Renal cortex interstitium (tissue), 11 donors: ENCODE measurements around the gene SFPQ. TPM values are rescaled to one million over a fixed set of nuclear protein-coding genes. Genes with fewer than 3 reads are reported as not detected.
"Not testable (repeated sequence)": the region's sequence is repeated elsewhere in the genome, so short reads cannot be mapped to it uniquely, and the experiment has no call there.

ENCODE experiments used
- DNase-seq, 11 donors: peaks; one replicate each; pipeline ENCODE4 v3.0.0-alpha.2; 2013; ENCODE audit warnings: low read depth in 9 of 11, low spot score in 4 of 11; ENCODE audit errors: extremely low read depth in 1 of 11
- polyA plus RNA-seq, 3 donors: library from polyadenylated mRNA; unstranded; fragments of 120-200 nt; gene quantifications; one replicate each; pipeline ENCODE4 v1.2.1, GENCODE V29; 2013; ENCODE audit not compliant: insufficient read length in 3 of 3

Gene SFPQ
- polyA plus RNA-seq, 3 donors = 682 to 883 (median 807) TPM

GRCh38 chr1:35177237-35177786 lies 15.6 kb downstream of the SFPQ start:
- DNase-seq = no peak

DNA sequence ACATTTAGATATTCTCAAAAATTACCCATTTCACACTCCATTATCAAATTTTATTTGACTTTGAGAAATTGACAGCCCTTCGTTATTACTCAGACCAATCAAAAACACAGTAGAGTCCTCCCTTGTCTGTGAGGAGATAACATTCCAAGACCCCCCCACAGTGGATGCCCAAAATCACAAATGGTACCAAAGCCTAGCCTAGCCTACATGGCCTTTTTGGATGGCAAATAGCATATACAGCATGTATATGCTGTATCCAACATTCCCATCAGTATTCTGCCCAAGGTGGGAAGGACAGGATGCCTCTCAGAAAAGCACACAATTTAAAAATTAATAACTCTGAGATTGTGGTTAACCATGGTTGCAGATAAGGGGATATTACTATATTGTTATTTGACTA lies 17.3 kb downstream of the SFPQ start:
- no peak for DNase-seq

DNA sequence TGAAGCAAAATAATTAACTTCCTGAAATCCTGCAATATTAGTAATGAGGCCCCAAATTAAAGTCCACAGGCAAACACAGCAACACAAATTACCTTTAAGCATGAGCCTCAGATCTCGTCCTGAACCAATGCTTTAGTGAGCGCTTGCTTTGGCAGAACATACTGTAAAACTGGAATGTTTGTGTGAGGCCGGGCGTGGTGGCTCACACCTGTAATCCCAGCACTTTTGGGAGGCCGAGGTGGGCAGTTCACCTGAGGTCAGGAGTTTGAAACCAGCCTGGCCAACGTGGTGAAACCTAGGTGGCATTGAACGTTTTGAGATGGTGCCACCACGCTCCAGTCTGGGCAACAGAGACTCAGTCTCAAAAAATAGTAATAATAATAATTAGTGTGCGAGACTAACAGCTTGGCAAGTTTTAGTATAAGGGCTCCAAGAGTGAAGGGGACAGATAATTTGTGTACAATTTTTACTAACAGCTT lies 17.8 kb downstream of the SFPQ start:
- no peak for DNase-seq

- DNase-seq = no peak
Observed at GRCh38 chr1:35173909-35174540, 18.9 kb downstream of the SFPQ start.

DNA sequence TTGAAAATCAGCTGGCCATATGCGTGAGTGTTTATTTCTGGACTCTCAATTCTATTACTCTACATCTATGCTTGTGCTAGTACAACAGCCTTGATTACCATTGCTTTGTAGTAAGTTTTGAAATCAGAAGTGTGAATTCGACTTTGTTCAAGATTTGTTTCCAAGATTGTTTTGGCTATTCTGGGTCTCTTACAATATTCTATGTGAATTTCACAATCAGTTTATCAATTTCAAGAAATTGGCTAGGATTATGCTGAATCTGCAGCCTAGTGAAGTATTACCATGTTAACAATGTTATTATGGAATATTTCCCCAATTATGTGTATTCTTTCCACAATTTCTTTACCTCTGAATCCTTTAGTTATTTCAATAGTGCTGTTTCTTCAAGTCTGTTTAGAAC lies 19.5 kb downstream of the SFPQ start:
- DNase-seq = no peak

DNA sequence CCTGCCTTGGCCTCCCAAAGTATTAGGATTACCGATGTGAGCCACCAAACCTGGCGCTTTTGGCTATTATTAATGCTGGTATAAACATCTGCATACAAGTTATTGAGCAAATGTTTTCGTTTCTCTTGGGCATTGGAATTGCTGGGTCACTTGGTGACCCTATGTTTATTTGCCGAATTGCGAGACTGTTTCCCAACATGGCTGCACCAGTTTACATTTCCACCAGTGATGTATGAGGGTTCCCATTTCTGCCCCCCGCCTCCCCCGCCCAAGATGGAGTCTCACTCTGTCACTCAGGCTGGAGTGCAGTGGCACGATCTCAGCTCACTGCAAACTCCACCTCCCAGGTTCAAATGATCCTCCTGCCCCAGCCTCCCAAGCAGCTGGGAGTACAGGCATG lies 20.9 kb downstream of the SFPQ start:
- no peak for DNase-seq

- DNase-seq = no peak
Observed at GRCh38 chr1:35171579-35171978, 21.4 kb downstream of the SFPQ start.

- DNase-seq = no peak
Observed at GRCh38 chr1:35164893-35165292, 28.1 kb downstream of the SFPQ start.

DNA sequence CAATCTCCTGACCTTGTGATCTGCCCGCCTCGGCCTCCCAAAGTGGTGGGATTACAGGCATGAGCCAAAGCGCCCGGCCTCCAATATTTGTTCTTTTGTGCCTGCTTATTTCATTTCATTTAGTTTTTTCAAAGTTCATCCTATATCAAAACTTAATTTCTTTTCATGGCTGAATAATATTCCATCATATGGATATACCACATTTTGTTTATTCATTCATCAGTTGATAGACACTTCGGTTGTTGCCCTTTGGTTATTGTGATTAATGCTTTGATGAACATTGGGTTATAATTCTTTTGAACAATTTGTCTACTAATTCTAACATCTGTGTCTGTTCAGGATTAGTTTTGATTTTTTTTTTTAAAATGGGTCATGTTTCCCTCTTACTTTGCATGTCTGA lies 41.7 kb downstream of the SFPQ start:
- no peak for DNase-seq

GRCh38 chr1:35145892-35146549 lies 46.9 kb downstream of the SFPQ start:
- DNase-seq = not testable (repeated sequence)

DNA sequence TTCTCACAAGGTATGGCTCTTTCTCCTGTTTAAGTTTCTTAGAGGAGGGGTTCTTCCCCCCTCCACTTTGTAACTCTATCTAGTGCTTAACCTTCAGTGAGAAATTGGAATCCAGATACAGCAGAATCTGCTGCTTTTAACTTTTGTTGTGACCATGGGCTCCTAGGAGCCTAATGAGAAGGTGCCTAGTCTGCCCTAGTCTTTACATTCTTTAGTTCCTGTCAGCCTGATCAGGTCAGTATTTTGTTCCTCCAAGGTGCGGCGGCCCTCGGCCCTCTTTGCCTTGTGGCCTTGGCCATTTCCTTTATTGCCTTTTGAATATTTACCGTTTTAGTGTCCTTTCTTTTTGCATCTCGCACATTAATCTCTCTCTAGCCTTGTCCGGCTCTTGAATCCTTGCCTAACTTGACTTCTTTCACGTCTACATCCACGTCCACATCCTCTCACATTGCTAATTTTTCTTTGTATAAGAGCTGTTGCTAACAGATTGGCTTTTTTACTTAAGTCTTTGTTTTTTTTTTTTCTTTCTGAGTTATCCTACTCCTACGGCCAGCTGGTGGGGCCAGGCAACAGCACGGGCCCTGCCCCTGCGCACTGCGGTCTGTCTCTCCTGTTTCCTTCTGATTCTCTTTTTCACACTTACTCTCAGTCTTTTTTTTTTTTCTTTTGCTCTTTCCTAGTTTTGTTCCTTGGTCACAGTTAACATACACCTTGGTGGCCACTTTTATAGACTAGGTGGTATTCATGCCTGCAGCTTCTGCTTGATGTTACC lies 49.0 kb downstream of the SFPQ start:
- DNase-seq = no peak

GRCh38 chr1:35142728-35143127 lies 50.2 kb downstream of the SFPQ start:
- not testable (repeated sequence) for DNase-seq

- not testable (repeated sequence) for DNase-seq
Observed at GRCh38 chr1:35142294-35142693, 50.7 kb downstream of the SFPQ start.

DNA sequence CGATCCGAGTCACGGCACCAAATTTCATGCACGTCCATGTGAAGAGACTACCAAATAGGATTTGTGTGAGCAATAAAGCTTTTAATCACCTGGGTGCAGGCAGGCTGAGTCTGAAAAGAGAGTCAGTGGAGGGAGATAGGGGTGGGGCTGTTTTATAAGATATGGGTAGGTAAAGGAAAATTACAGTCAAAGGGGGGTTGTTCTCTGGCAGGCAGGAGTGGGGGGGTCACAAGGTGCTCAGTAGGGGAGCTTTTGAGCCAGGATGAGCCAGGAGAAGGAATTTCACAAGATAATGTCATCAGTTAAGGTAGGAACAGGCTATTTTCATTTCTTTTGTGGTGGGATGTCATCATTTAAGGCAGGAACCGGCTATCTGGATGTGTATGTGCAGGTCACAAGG lies 55.4 kb downstream of the SFPQ start:
- not testable (repeated sequence) for DNase-seq

GRCh38 chr1:35136780-35137179 lies 56.2 kb downstream of the SFPQ start:
- DNase-seq = no peak

Other genes starting within 250 kb of the SFPQ start
- gene TMEM35B, start 207.8 kb downstream of the SFPQ start, polyA plus RNA-seq = 10 to 100 TPM; 27.8 to 32.0 (median 29.4) TPM
- gene ZMYM6, start 161.2 kb downstream of the SFPQ start, polyA plus RNA-seq = 10 to 100 TPM; 14.4 to 26.2 (median 20.1) TPM
- 10 to 100 TPM; 15.3 to 20.6 (median 19.0) TPM for gene ZMYM1, start 113.8 kb downstream of the SFPQ start, polyA plus RNA-seq
- gene ZMYM4, start 75.6 kb upstream of the SFPQ start, polyA plus RNA-seq = 10 to 100 TPM; 64.2 to 85.5 (median 72.3) TPM